Cortex of kidney (tissue), 1 donor: ENCODE results near the gene FHL3.
"Not testable (repeated sequence)": the region's sequence is repeated elsewhere in the genome, so short reads cannot be mapped to it uniquely, and the experiment has no call there.

Experiments used
- DNase-seq: peaks from one replicate; lab custom pipeline; 2025; lab: John Stamatoyannopoulos, UW

The FHL3 gene

DNA sequence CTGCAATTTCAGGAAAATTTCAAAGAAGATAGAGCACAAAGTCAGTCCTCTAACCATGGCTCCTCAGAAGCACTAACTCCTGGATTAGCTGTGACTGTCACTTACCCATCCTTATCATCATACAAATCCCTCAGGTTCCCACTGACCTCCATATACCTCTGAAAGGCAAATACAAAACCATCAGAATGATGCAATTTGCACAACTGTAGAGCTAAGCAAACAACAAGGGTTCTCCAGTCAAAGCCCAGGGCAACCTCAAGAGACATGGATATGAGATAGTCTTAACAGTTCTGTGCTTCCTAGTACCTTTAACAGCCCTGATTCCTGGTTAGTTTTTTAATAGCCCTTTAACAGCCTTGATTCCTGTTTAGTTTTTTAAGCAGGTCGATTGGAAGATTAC is 17.6 kb downstream of the FHL3 start:
- no peak for DNase-seq

- DNase-seq, result no peak
Measured at GRCh38 chr1:37983546-37983945, 21.8 kb downstream of the FHL3 start.

- no peak for DNase-seq
Measured at GRCh38 chr1:37978541-37978940, 26.8 kb downstream of the FHL3 start.

- DNase-seq, result not testable (repeated sequence)
Measured at GRCh38 chr1:37975083-37975482, 30.2 kb downstream of the FHL3 start.

GRCh38 chr1:37974567-37974966 is 30.7 kb downstream of the FHL3 start:
- DNase-seq, result no peak

DNA sequence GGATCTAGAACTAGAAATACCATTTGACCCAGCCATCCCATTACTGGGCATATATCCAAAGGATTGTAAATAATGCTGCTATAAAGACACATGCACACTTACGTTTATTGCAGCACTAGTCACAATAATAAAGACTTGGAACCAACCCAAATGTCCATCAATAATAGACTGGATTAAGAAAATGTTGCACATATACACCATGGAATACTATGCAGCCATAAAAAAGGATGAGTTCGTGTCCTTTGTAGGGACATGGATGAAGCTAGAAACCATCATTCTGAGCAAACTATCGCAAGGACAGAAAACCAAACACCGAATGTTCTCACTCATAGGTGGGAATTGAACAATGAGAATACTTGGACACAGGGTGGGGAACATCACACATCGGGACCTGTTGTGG is 31.6 kb downstream of the FHL3 start:
- DNase-seq, result not testable (repeated sequence)

DNA sequence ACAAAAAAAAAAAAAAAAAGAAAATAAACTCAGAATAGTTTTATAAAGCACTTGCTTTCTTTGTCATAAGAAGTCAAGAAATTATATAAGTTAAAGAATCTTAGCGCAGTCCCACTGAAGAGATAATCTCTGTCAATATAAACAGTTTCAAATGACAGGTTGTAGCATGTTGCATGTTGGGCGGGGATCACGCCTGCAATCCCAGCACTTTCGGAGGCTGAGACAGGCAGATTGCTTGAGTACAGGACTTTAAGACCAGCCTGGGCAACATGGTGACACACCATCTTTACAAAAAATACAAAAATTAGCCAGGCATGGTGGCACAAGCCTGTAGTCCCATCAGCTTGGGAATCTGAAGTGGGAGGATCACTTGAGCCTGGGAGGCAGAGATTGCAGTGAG is 40.0 kb downstream of the FHL3 start:
- no peak for DNase-seq

GRCh38 chr1:37964106-37964505 is 41.2 kb downstream of the FHL3 start:
- not testable (repeated sequence) for DNase-seq

- DNase-seq, result no peak
Measured at GRCh38 chr1:37958690-37959089, 46.6 kb downstream of the FHL3 start.

DNA sequence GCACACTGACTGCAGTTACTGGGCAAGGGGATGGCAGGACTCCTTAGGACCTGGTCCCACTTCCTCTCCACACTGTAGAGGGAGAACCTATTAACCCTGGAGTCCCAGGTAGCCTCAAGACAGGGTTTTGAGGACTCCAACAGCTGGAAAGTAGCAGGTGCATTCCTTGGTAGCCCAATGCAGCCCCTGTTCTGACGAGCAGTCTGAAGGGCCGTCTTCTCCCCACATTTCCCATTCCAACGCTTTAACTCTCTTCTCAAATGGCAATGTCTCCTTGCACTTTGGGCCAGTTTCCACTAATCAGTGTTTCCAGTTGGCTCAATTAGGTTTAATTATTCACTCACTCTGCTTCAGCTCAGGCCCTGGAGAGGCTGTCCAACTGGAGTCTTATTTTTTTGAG is 49.6 kb downstream of the FHL3 start:
- no peak for DNase-seq

GRCh38 chr1:37954316-37954971 is 50.9 kb downstream of the FHL3 start:
- no peak for DNase-seq

DNA sequence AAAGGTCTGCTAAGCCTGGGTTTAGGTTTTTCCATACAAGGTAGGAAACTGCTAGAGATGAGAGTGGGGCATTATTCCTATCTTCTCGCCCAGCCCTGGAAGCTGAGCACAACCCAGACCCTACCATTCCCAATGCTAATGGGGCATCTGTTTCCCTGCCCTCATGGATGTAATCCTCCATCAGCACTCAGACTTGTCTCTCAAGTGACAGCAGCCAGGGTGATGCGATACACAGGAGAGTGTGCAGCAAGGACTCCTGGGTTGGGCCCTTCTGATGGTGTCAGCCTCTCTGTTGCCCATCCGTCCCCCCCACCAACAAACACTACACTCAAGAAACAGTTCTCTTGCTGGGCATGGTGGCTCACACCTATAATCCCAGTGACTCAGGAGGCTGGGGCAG is 52.6 kb downstream of the FHL3 start:
- DNase-seq, result no peak

GRCh38 chr1:37951783-37952624 is 53.3 kb downstream of the FHL3 start:
- DNase-seq, result no peak

DNA sequence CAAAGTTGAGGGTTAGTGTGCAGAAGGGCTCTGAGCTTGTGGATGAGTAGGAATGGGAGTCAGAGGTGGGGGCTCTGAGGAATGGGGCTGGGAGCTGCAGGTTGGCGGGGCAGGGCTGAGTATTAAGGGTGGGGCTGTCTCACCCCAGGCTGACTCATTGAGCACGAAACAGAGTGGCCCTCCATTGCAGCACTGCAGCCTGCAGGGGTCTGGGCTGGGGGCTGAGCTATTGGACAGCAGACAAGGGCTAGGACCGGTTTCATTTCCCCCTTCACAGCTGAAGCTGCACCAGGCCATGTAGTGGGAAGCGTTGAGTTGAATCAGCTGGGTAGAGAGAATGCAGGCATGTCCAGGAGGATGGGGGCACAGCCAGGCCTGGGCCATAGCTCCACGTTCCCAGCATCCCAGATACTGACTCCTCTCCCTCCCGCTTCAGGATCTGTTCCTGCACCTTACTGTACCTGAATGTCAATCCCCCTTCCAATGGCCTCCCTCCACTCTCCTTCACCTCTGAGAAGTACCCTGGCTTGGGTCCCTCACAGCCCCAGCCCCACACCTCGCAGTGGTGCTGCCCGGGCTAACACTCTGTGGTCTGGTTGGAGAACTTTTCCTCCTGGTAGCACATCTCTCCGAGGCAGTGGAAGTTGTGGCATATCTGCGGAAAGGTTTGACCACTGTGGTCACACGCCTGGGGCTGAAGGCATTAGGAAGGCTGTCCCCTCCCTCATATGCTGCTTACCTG is 54.1 kb downstream of the FHL3 start:
- no peak for DNase-seq

DNA sequence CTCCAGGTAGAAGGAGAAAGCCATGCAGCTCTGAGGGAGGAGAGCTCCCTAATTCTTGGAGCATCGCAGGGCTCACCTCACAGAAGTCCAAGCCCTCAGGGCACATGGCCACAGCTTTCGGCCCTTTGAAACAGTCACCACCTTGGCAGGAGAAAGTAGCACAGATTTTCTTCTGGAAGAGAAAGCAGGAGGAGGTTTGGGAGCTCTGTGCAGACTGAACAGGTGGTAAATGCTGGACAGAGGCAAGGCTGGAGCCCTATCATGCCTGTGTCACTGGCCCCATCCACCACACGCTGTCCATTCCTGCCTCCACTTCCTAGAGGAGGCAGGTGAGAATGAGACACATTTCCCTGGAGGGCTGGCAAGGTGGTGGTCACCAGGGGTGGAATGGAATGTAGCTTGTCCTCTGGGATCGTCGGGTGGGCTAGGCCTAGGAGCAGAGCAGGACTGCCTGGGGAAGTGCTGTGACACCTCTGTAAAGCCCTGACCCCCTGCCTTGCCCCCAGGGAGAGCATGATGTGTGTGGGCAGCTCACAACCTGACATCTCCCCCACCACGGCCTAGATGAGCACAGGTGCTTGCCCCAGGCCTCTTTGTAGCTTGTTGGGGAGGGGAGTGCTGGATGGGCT is 55.7 kb downstream of the FHL3 start:
- no peak for DNase-seq

DNA sequence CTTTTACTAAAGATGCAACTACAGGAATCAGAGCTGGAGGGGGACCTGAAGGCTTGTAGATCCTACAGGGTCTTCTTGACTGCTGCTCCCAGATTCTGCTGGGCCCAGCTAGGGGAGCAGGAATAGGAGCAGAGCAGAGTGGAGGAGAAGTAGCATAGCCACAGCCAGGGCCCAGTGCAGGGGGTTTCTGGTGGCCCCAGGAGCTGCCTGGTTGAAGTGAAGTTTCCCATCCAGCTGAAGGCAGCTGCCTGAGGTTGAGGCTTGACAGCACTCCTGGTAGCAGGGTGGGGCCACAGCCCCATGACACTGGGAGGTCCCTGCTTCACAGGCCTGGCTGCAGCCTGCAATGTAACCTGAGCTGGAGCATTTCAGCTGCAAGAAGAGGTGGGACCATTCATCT is 56.5 kb downstream of the FHL3 start:
- DNase-seq, result no peak

- DNase-seq, result no peak
Measured at GRCh38 chr1:37948166-37948565, 57.1 kb downstream of the FHL3 start.

DNA sequence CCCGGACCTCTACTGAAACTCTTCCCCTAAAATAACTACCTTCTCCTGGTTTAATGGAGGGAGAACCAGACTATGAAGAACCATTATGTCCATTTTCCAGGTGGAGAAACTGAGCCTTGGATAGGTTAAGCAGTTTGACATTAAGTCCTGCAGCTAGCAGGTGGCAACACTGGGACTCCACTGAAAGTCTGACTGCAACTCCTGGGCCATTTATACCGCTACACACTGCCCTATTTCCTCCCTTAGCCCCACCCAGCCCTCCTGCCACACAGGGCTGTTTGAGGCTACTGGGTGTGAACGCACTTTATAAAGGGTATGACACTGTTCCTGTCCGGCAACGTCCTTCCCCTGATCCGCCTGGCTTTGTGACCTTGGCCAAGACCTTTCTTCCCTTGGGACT is 58.0 kb downstream of the FHL3 start:
- no peak for DNase-seq
